GM21528 (cell line): Measurements from ENCODE around the gene CPNE5.

Experiments
- ATAC-seq: cut with Tn5 transposase; IDR thresholded peaks from one replicate; pipeline ENCODE4 v1.9.1; 2021; ENCODE audit warnings: mild to moderate bottlenecking, moderate library complexity; ENCODE audit not compliant: unreplicated experiment, low FRiP score

Gene CPNE5

GRCh38 chr6:36858407-36858981 lies 19.2 kb upstream of the CPNE5 start:
- ATAC-seq: no peak

DNA sequence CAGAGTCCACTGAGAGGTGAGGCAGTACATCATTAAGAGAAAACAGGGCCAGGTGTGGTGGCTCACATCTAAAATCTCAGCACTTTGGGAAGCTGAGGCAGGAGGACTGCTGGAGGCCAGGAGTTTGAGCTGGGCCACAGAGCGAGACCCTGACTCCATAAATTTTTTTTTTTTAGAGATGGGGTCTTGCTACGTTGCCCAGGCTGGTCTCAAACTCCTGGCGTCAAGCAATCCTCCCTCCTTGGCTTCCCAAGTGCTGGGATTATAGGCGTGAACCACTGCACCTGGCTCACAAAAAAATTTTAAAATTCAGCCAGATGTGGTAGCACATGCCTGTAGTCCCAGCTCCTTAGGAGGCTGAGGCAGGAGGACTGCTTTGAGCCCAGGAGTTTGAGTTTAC lies 18.1 kb upstream of the CPNE5 start:
- ATAC-seq: no peak

DNA sequence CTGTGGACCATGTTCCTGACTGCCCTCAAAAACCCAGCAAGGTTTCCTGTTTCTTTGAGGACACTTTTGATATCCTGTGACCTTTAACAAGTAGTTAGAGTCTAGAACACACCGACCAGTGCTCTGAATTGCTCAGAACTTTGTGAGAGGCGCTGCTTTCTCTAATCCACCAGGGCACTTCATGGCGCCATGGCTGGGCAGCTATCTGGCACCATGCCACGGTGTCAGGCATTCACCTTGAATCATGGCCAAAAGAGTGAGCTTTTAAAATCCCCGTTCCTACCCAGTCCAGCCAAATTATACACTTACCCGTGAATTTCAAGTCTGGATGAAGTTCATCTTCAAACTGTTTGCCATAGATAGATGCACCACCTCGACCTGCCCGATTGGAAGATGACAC lies 17.0 kb upstream of the CPNE5 start:
- no peak for ATAC-seq

DNA sequence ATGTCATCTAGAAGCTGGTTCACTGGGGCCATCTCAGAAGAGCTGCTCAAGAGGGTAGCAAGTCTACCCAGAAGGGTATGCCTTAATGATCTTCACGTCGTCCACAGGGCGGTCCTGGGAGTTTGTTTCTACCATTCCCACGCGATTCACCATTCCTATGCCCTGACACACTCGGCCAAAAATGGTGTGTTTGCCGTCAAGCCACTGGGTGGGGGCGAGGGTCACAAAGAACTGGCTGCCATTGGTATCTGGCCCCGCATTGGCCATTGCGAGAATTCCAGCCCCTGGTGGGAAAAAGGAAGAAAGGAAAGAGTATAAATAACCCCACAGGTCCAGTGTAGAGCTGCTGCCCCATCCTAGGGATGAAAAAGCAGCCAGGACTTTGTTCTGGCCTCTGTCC lies 16.5 kb upstream of the CPNE5 start:
- ATAC-seq: no peak

DNA sequence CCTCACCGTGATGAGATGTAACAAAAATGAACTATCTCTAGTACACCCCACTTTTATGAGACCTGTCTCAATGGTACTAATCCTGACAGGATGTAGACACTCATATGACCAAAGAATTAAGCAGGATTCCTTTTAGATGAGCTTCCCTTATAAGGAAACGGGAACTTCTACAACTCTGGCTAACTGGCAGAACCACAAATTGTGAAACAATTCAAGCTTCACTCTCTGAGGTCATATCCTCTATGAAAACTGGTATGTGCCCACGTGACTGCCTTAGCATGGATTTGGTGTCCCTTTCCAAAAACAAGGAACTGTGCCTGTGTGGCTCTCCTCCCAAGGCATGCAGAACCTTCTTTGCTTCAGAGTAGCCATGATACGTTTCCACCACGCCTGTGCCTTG lies 14.1 kb upstream of the CPNE5 start:
- no peak for ATAC-seq

DNA sequence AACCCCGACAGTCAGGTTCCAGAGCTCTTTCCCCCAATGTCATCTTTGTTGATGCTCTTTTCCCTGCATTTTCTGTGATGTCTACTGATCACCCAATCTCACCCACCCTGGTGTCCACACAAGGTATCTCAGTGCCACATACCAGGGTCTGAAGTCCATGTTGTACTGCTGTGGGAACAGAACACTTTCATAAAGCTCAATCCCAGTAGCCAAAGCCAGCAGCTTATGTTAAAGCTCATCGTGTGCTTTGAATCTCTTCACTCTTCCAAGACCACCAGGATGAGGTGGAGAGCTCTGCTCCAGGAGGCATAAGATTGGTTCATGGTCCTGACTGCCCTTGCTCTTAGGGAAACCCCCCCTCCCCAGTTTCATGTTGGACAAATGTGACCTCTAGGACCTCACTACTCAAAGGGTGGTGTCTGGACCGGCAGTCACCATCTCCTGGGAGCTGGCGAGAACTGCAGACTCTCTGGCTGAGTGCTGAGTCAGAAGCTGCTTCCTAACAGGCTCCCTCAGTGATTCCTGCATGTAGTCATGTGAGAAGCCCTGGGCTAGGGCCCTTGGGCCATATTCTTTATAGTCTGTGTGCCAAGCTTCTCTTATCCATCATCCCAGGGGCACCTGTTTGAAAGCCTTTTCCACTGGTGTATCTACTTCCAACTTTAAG lies 13.4 kb upstream of the CPNE5 start:
- no peak for ATAC-seq

DNA sequence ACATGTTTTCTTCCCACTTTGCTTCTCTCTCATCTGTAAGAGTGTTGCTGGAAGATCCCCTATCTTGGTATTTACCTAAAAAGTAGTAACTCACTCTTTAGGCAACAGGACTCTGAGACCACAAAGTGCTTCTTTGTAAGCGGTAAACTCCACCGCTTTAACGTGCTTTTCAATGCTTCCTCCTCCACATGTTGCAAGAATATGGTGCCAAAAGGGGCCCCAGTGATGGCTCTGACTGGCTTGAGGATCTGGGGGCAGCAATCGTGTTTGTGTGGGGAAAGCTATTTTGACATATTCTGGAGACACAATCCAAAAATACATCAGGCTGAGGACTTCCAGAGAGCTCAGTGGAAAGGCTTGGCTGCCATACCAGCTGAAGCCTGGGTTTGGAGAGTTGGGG lies 12.4 kb upstream of the CPNE5 start:
- no peak for ATAC-seq

GRCh38 chr6:36851149-36851614 lies 11.9 kb upstream of the CPNE5 start:
- ATAC-seq: no peak

GRCh38 chr6:36850021-36850420 lies 10.8 kb upstream of the CPNE5 start:
- ATAC-seq: no peak

GRCh38 chr6:36848658-36849441 lies 9.6 kb upstream of the CPNE5 start:
- ATAC-seq: no peak

DNA sequence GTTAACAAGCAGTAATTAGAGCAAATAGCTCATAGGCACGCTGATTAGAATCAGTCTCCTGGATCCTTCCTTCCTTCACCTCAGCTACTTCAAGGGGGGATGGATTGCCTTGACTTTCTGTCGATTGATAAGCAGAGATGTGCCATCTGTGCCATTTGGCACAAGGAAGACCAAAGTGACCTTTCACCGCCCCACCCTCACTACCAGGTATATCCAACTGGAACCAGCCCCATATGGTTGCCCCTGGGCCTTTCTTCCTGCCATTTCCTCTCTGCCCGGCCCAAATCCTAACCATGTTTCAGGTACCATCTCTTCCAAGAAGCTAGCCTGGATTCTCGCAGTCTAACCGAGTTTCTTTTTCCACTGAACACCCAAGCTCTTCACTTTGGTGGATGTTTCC lies 8.7 kb upstream of the CPNE5 start:
- ATAC-seq: no peak

GRCh38 chr6:36847152-36847551 lies 7.9 kb upstream of the CPNE5 start:
- ATAC-seq: no peak

DNA sequence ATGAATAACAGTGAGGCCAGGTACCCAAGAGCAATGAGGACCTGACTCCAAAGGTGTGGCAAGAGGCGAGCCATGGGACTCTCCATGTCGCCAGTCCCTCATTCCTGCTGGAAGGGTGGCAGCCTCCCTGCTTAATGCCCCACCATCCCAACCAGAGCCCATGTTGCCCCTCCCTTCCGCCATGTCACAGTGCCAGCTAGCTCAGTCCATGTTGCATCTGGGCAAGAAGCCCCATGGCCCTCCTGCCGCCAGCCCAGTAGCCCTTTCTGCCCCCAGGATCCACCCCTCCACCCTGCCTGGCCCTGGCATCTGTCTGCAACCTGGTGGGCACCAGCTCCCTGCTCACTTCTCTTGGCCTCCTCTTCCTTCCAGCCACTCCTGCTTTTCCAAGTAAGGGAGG lies 6.0 kb upstream of the CPNE5 start:
- ATAC-seq: no peak

- no peak for ATAC-seq
Measured at GRCh38 chr6:36844232-36845170, 5.3 kb upstream of the CPNE5 start.

GRCh38 chr6:36843170-36843569 lies 3.9 kb upstream of the CPNE5 start:
- no peak for ATAC-seq

- no peak for ATAC-seq
Measured at GRCh38 chr6:36841756-36842155, 2.5 kb upstream of the CPNE5 start.

DNA sequence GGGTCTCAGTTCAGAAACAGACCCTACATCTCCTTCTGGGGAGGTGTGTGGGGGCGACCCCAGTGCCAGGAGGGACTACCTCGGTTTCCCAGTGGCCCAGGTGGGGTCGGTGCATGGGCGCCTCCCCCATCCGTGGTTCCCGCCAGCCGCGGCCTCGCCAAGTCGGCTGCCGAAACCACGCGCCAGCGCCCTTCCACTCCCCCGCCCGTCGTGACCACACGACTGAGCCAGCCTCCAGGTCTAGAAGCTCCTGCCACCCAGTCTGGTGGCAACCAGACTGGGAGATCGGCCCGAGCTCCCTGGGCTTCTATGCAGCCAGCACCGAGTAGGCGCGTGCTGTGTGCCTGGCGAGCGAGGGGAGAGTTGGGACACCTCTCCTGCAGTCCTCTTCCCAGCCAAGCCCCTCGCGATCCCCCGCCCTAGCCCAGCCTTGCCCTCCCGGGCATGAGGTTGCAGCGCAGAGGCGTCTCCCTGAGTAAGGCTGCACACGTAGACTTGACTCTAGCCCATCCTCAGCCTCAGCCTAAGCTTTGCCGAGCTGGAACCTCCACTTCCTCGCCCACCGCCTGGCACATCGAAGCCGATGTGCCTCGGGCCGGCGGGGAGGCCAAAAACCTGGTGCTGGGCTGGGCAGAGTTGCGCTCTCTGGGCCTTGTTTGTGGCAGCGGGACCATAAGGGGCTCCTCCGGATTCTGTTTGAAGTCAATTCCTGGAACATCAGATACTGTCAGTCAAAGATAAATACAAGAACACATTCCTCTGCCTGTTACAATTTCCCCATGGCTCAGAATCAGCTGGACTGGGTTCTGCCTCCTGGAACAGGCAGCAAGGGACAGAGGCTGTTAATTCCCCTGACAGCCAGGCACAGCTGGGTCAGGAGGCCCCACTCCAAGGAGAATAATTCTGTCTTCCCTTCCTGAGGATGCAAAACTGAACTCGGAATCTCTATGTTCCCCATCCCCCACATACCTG lies 1.5 kb upstream of the CPNE5 start:
- ATAC-seq: no peak

- no peak for ATAC-seq
Measured at GRCh38 chr6:36839749-36840431, 646 bp upstream of the CPNE5 start.

GRCh38 chr6:36837686-36838085 lies 1.6 kb downstream of the CPNE5 start:
- no peak for ATAC-seq
